ENCODE data around the gene C11orf21. TPM values are rescaled to one million over a fixed set of nuclear protein-coding genes. Genes with fewer than 3 reads are reported as not detected.
A peak's percentile ranks its signal among the peaks of the same experiment; 100 is the strongest.

C11orf21 gene
- total RNA-seq, 2 donors from 2014 or later: 0.11 to 0.52 TPM

GRCh38 chr11:2319791-2320472 is 18.2 kb upstream of the C11orf21 start:
- H3K9me3 ChIP-seq: no peaks in the 10 kb centered on the region
- H3K27me3 ChIP-seq: no peaks in the 10 kb centered on the region
- no peaks in the 10 kb centered on the region for H3K36me3 ChIP-seq
- peak overlapping the region in 1 of 2 donors; percentile 8 for H3K9ac ChIP-seq (ENCODE audit: low read depth in 2 of 2, low read length in 2 of 2)
- no peak overlapping the region for H3K4me3 ChIP-seq
- H3K4me1 ChIP-seq: no peaks in the 10 kb centered on the region
- intact Hi-C loops (cut with DNase I): no loop called here
- no peak for TF ChIP-seq CTCF (IDR thresholded peaks at IDR 0.05)
- DNase-seq: no peak
- no peak overlapping the region for H3K27ac ChIP-seq

GRCh38 chr11:2318707-2319106 is 17.0 kb upstream of the C11orf21 start:
- no peaks in the 10 kb centered on the region for H3K36me3 ChIP-seq
- H3K27ac ChIP-seq: no peak overlapping the region
- no peaks in the 10 kb centered on the region for H3K9me3 ChIP-seq
- no peak for DNase-seq
- no peak overlapping the region for H3K4me3 ChIP-seq
- no peaks in the 10 kb centered on the region for H3K4me1 ChIP-seq
- no peaks in the 10 kb centered on the region for H3K27me3 ChIP-seq
- intact Hi-C loops (cut with DNase I): no loop called here
- H3K9ac ChIP-seq (ENCODE audit: low read depth in 2 of 2, low read length in 2 of 2): no peak overlapping the region
- no peak for TF ChIP-seq CTCF (IDR thresholded peaks at IDR 0.05)

GRCh38 chr11:2318123-2318522 is 16.4 kb upstream of the C11orf21 start:
- DNase-seq: no peak
- TF ChIP-seq CTCF (IDR thresholded peaks at IDR 0.05): no peak
- Histone ChIP-seq H3K36me3 (no peaks in the 10 kb centered on the region), H3K4me1 (no peaks in the 10 kb centered on the region), H3K9me3 (no peaks in the 10 kb centered on the region), H3K27me3 (no peaks in the 10 kb centered on the region), H3K9ac (ENCODE audit: low read depth in 2 of 2, low read length in 2 of 2) (no peak overlapping the region), H3K4me3 (no peak overlapping the region), H3K27ac (no peak overlapping the region)
- intact Hi-C loops (cut with DNase I): no loop called here

GRCh38 chr11:2317354-2318050 is 15.8 kb upstream of the C11orf21 start:
- no peak for TF ChIP-seq CTCF (IDR thresholded peaks at IDR 0.05)
- DNase-seq: no peak
- Histone ChIP-seq H3K36me3 (no peaks in the 10 kb centered on the region), H3K4me1 (no peaks in the 10 kb centered on the region), H3K9me3 (no peaks in the 10 kb centered on the region), H3K27me3 (no peaks in the 10 kb centered on the region), H3K9ac (ENCODE audit: low read depth in 2 of 2, low read length in 2 of 2) (no peak overlapping the region), H3K4me3 (no peak overlapping the region), H3K27ac (no peak overlapping the region)
- intact Hi-C loops (cut with DNase I): no loop called here

- TF ChIP-seq CTCF (IDR thresholded peaks at IDR 0.05): no peak
- DNase-seq: no peak
- H3K9me3 ChIP-seq: no peaks in the 10 kb centered on the region
- no peak overlapping the region for H3K4me3 ChIP-seq
- no peak overlapping the region for H3K27ac ChIP-seq
- intact Hi-C loops (cut with DNase I): no loop called here
- no peaks in the 10 kb centered on the region for H3K27me3 ChIP-seq
- H3K9ac ChIP-seq (ENCODE audit: low read depth in 2 of 2, low read length in 2 of 2): no peak overlapping the region
- no peaks in the 10 kb centered on the region for H3K36me3 ChIP-seq
- H3K4me1 ChIP-seq: no peaks in the 10 kb centered on the region
Measured at GRCh38 chr11:2316963-2317244, 15.2 kb upstream of the C11orf21 start.

Measured in colonic mucosa (tissue), 4 donors.